GM18517 (cell line): ENCODE results near the gene TMC2.
"Not testable (repeated sequence)": the region's sequence is repeated elsewhere in the genome, so short reads cannot be mapped to it uniquely, and the experiment has no call there.

Experiments used
- ATAC-seq: cut with Tn5 transposase; IDR thresholded peaks from one replicate; pipeline ENCODE4 v1.9.1; 2021; ENCODE audit warnings: mild to moderate bottlenecking, moderate library complexity; ENCODE audit not compliant: unreplicated experiment

Gene TMC2

DNA sequence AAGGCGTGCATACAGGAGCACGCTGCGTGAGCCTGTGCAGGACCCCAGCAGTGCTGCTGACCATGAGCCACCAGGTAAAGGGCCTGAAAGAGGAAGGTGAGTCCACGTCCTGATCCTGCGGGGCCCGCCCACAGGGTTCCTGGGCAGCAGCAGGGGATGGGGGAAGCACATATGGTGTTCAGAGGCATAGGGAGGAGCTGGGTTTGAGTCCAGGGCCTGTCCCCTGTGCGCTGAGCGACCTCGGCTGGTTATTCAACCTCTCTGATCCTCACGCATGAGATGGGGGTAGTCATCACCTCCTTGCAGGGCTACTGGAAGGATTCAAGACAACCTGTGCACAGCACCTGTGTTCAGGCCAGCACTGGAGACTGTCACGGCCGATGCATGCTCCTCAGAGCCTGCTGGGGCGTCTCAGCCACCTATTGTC lies at the start of gene TMC2:
TMC2 (plus strand) TSS at position 14 of the 427 bp plus-strand sequence; CDS start at position 63, 49 bp downstream.
- no peak for ATAC-seq

DNA sequence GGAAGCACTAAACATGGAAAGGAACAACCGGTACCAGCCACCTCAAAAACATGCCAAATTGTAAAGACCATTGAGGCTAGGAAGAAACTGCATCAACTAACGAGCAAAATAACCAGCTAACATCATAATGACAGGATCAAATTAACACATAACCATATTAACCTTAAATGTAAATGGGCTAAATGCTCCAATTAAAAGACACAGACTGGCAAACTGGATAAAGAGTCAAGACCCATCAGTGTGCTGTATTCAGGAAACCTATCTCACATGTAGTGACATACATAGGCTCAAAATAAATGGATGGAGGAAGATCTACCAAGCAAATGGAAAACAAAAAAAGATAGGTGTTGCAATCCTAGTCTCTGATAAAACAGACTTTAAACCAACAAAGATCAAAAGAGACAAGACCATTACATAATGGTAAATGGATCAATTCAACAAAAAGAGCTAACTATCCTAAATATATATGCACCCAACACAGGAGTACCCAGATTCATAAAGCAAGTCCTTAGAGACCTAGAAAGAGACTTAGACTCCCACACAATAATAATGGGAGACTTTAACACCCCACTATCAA lies 33.5 kb upstream of the TMC2 start:
- not testable (repeated sequence) for ATAC-seq

DNA sequence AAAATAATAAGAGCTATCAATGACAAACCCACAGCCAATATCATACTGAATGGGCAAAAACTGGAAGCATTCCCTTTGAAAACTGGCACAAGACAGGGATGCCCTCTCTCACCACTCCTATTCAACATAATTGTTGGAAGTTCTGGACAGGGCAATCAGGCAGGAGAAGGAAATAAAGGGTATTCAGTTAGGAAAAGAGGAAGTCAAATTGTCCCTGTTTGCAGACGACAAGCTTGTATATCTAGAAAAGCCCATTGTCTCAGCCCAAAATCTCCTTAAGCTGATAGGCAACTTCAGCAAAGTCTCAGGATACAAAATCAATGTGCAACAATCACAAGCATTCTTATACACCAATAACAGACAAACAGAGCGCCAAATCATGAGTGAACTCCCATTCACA lies 31.6 kb upstream of the TMC2 start:
- ATAC-seq: not testable (repeated sequence)

GRCh38 chr20:2506426-2506825 lies 29.9 kb upstream of the TMC2 start:
- not testable (repeated sequence) for ATAC-seq

GRCh38 chr20:2507464-2507863 lies 28.9 kb upstream of the TMC2 start:
- ATAC-seq: no peak

DNA sequence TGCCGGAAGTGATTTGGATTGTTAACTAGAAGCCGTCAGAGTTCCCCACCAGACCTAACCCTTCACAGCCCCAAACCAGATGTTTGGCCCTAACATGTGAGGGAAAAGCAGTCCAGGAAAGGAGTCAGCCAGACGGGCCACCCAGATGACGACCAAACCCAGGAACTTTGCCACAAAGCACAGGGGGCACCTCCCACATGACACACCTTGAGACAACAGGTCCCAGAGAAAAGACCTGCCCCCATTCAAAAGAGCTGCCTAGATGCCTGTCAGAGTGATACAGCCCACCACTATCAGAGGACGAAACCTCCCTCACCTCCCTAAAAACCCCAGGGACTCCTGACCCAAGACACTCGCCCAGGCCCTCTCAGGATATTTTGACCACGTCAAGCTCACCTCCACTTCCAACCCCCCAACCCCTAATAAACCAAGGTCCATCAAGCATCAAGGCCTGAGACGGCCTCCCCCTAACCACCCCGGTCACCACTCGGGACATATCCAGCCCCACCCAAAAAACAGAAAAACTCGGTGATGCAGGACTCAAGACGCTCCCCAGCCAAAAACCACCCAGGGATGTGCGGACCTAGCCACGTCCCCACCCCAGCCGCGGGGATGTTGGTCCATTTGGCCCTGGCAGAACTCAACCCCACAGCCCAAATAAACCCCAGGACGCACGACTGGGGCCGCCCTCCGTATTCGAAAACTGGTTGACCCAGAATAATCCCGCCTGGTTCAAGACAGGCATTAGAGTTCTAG lies 28.3 kb upstream of the TMC2 start:
- ATAC-seq: peak; percentile 9

DNA sequence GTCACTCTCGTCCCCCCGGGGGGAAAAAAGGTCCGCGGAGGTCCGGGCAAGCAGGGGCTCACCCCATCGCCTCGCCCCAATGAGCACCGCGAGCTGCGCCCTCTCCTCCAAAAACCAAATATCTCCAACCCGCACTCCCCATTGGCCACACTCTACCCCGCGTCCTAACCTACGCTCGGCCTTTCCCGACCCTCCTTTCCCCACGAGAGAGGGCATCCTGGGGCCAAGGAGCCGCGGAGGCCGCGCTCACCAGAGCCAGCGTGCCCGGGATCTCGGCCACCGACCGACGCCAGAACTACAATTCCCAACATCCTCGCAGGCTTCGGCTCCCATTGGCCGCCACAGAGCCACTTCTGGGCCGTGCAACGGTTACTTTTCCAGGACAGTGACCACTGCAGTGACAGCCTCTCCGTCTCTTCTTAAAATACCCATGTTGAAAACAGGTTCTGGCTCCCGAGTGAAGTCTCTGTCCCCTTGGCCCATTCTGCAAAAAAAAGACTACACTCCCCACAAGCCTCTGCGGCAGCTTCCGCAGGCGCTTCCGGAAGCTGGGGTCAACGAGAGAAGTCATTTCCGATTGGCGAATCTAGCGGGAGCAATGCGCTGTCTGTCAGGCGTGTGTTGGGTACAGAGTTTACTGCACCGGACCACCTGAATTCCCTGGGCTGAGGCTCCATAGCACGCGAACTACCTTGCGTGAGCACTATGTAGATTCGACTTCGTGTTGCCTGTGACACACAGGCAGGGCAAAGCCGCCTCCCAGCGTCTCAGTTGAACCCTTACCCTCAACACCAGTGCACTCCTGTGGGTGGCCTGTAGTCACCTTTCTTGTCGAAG lies 27.5 kb upstream of the TMC2 start, which contains the start of gene ZNF343:
ZNF343 (minus strand) TSS at position 285 of the 837 bp plus-strand sequence. CDS start 15,020 bp downstream, outside the sequence.
- peak; percentile 96 for ATAC-seq

DNA sequence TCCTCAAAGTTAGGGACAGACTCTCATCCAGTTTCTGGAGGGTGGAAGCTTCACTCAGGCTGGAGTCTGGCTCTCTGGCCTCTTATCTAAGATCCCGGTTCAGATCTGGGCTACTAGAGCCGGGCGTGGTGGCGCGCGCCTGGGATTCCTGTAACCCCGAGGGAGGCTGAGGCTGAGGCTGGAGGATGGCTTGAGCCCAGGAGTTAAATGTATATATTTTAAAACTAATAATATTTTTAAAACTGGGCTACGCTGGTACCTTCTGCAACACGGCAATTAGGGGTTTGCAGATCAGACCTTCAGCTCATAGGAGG lies 26.9 kb upstream of the TMC2 start:
- ATAC-seq: no peak

GRCh38 chr20:2509794-2510193 lies 26.6 kb upstream of the TMC2 start:
- no peak for ATAC-seq

DNA sequence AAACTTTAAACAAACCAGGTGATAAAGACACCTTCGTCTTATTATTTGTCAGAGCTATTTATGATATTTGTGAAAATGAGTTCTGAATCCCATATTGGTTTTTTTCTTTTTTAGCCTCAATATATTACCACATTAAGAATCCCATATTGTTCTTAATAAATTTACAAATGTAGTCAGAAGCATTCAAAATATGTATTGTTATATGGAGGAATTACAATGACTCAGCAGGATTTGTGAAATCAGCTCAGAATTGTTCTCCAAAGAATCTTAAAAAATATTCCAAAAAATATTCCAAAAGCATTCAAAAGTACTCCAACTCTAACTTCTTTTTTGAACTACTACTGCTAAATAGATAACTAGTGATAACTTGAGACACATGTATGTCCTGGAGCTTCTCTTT lies 21.2 kb upstream of the TMC2 start:
- ATAC-seq: no peak

GRCh38 chr20:2516399-2516798 lies 20.0 kb upstream of the TMC2 start:
- no peak for ATAC-seq

- no peak for ATAC-seq
Observed at GRCh38 chr20:2518096-2518495, 18.3 kb upstream of the TMC2 start.

- ATAC-seq: no peak
Observed at GRCh38 chr20:2518558-2518957, 17.8 kb upstream of the TMC2 start.

GRCh38 chr20:2519115-2519809 lies 17.1 kb upstream of the TMC2 start:
- no peak for ATAC-seq

DNA sequence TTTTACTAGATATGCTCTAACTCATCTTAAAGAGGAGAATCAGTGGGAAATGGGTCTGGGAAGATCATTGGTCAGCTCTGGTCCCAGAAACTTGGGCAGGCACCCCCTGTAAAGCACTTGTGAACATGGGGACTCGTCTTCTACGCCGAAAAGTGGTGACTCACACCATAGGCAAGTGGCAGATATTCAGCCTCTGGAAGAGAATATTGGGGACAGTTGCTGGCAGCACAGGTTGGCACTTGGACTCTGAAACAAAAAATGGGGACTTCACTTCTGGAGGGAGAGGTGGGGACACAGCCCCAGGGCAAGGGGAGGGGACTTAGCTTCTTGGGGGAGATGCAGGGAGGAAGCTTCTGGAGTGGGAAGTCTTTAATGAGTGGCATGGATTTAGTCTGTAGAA lies 15.8 kb upstream of the TMC2 start:
- no peak for ATAC-seq

- ATAC-seq: no peak
Observed at GRCh38 chr20:2521369-2522305, 14.7 kb upstream of the TMC2 start.

GRCh38 chr20:2522826-2523429 lies 13.4 kb upstream of the TMC2 start:
- ATAC-seq: not testable (repeated sequence)

DNA sequence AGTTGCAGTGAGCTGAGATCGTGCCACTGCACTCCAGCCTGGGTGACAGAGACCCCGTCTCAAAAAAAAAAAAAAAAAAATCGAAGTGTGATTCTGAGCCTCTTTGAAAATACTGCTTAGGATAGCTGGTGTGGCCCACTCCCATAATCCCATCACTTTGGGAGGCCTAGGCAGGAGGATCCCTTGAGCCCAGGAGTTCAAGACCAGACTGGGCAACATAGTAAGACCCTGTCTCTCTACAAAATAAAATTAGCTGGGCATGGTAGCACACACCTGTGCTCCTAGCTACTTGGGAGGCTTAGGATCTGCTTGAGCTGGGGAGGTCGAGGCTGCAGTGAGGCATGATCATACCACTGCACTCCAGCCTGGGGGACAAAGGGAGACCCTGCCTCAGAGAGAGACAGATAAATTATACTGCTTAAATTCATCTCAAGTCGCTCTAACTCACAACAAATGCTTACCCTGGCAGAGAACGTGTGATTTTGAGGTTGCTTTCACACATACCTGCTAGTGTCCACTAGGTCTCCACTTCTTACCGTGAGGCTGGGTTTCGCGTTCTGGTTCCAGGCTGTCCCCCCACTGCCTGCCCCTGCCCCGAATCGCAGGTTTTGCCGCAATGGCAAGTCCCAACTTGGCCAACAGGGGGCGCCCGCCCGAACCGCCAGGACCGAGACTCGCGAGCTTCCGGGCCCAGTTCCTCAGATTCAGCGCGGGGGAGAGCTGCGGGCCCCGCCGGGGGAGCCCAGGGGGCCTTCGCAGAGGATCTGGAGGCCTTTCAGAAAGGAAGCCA lies 12.3 kb upstream of the TMC2 start:
- ATAC-seq: peak; percentile 51
